NCI-H510A (cell line): ENCODE measurements around the gene CLIC3.
"Not testable (repeated sequence)": the region's sequence is repeated elsewhere in the genome, so short reads cannot be mapped to it uniquely, and the experiment has no call there.

Source experiments
- DNase-seq: peaks from one replicate; lab custom pipeline; 2025; lab: John Stamatoyannopoulos, UW

Gene CLIC3

DNA sequence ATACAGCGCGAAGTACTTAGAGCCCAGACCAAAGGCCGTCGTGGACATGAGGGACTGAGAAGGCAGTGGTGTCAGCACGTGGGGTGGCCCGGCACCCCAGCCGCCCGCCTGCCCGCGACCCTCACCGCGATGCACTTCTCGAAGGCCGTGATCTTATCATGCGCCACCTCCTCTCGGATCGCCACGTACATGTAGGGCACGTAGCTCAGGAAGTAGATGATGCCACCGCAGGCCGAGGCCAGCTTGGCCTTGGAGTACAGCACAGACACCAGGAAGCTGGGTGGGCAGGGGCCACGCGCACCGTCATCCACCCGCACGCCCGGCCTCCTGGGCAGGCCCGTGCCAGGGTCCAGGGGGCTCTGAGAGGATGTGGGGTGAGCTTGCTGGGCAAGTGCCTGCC, 20.7 kb upstream of the CLIC3 start:
- DNase-seq: no peak

DNA sequence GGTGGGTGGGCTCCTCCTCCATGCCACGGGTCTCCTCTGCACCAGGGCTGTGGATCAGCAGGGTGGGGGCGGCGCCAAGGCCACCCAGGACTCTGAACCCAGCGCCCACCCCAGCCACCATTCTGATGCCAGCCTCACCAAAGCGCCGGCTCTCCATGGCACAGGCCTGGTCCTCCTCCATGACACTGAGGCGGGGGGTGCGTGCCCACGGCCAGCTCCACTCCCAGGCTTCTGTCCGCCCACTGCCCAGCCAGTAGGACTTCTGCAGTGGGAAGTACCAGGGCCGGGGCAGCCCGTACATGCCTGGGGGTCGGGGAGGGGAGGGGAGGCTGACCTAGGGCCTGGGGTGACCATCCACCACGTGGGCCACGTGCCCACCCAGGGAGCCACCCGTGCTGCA, 20.1 kb upstream of the CLIC3 start:
- DNase-seq: no peak

DNA sequence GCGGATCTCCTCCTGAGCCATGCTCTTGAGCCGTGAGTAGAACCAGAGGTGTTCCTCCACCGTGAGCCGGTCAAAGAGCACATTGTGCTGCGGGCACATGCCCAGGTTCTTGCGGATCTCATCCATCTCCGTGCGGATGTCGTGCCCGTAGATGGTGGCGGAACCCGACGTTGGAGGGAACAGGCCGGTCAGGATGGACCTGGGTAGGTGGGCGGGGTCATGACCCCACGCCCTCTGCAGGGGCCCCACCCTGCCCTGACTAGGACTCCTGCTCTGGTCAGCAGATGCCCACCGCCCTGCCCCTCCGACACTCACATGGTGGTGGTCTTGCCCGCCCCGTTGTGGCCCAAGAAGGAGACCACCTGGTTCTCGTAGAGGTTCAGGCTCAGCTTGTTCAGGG, 19.6 kb upstream of the CLIC3 start:
- DNase-seq: no peak

DNA sequence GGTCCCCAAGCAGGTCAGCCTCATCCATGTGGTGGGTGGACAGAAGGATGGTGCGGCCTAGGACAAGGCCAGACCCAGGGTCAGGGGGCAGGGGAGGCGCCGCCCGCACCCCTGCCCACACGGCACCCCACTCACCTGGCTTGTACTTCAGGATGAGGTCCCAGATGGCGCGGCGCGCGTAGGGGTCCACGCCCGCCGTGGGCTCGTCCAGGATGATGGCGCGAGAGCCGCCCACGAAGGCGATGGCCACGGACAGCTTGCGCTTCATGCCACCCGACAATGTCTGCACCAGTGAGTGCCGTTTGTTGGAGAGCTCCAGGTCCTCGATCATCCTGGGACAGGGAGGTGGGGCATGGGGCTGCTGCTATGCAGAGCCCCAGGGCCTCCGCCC, 19.2 kb upstream of the CLIC3 start:
- no peak for DNase-seq

DNA sequence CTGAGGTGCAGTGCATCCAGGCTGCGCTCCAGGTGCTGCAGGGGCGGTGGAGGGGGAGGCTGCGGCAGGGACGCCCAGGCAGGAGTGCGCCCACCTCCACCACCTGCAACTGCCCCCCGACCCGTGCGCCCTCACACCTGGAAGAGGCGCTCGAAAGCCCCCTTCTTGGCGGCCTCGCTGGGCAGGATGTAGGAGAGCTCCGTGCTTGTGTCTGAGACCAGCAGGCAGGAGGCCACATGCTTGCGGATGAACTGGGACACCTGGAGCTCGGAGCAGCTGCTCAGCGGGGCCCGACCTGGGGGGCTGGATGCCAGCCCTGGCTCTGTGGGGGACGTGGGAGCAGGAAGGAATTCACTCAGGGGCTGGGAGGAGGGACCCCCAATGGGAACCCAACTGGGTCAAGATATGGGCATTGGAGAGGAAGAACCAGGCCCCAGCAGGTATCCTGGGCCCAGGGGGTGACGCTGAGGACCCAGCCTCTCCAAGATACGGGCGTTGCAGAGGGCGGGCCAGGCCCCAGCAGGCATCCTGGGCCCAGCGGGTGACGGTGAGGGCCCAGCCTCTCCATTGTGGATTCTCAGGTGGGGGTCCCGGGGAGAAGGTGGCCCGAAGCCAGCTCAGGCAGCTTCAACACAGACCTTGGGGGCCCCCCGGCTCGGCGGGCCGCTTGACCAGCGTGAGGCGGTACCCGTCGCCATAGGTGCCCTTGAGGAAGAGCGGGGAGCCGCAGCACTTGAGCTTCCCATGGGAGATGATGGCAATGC, 18.6 kb upstream of the CLIC3 start:
- no peak for DNase-seq

DNA sequence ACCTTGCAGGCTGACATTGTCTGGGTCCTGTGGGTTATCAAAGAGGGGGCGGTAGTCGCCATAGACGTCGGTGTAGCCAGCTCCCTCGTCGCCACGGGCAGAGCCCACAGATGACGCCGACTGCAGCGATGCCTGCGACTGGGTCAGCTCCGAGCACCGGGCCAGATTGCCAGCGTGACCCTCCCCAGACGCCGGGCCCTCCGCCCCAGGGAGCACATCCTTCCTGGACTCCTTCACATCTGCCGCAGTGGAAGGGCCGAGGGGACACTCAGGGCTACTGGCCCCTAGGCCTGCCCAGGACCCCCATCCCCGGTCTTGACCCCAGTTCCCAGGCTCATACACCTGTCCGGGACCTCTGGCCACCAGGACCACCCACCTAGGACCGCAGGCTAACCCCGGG, 17.8 kb upstream of the CLIC3 start:
- no peak for DNase-seq

DNA sequence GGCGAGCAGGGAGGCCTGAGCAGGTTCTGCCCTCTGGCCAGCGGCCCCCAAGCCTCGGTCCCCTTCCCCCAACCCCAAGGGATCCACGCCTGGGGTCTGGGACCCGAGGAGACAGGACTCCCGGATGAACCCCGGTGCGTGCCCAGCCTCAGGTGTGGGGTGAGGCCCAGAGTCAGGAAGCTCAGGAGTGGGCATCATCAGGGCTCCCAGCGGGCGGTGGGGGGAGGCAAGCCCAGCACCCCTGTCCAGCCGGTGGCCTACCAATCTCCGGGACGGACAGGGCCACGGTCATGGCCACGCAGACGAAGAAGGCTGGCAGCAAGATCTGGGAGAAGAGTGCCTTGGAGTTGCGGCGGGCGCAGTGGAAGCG, 17.2 kb upstream of the CLIC3 start:
- no peak for DNase-seq

DNA sequence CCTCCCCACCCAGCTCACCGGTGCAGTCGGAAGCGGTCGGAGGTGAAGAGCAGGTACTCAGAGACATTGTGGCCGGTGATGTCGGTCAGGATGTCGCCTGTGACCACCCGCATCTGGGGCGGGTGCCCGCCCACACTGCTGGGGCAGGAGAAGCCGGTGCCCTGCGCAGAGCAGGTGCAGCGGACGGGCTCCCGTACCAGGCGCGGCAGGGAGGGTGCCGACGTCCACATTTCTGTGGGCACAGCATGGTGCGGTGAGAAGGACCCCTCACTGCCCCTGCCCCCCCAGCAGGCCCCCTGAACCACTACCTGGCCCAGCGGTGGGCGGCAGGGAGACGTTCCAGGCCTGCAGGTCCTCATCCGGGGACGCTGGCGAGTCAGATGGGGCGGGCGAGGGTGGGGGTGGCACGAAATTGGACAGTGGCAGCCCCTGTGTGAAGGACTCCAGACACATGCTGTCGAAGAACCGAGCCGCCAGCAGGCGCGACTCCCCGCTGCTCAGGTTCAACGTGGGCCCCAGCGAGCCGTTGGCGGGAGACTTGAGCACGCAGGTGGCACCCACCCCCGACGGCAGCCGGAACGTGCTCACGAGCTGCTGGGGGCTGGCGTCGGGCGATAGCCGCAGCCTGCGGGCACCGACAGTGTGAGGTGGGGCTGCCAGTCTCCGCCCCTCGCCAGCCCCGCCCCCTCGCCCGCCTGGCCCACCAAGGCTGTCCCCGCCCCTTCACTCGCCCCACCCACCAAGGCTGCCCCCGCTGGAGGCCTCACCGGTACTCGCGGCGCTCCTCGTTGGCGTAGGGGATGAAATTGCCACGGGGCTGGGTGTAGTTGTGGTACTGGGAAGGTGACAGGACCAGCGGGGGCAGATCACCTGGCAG, 16.6 kb upstream of the CLIC3 start:
- DNase-seq: no peak

DNA sequence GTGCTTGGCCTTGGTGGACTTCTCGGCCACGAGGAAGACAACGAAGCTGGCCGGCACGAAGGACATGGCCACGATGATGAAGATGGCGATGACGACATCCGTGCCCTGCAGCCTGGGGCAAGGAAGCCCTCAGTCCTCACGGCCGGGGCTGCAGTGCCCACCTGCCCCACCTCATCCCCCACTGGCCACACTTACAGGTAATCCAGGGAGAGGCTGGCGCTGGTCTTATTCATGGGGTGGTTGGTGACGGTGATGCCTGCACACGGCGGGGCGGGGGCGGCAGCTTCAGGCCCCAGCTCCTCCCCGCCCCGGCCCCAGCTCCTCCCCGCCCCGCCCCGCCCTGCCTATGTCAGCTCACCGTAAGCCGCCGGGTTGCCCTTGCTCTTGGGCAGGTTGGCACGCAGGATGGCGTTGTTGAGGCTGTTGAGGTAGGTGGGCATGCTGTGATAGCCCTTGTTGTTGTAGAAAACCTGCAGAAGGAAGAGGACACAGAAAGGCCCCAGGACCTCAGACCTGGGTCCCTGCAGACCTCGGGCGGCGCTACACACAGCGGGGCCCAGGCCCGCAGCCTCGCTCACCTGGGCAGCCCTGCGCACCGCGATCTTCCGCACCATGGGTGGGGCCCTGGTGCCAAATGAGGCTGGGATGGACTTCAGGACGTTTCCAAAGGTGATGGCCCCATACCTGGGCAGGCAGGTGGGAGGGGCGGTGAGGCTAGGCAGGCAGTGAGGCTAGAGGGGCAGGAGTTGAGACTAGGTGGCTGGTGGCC, 15.7 kb upstream of the CLIC3 start:
- no peak for DNase-seq

DNA sequence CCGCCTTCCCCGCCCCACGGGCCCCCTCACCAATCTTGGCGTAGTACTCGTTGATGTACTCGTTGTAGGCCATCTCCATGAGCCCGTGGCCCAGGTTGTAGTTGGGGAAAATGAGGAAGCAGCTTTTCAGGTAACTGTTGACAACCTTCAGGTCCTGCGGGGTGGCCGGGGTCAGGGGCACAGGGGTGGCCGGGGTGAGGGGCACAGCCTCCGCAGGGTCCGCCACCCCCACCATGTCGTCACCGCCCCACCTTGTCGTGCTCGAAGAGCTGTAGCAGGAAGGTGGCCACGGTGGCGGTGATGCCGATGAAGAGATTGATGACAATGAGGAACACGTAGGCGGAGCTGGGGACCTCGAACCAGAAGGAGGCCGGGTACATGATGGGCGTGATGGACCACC, 14.8 kb upstream of the CLIC3 start:
- DNase-seq: no peak

DNA sequence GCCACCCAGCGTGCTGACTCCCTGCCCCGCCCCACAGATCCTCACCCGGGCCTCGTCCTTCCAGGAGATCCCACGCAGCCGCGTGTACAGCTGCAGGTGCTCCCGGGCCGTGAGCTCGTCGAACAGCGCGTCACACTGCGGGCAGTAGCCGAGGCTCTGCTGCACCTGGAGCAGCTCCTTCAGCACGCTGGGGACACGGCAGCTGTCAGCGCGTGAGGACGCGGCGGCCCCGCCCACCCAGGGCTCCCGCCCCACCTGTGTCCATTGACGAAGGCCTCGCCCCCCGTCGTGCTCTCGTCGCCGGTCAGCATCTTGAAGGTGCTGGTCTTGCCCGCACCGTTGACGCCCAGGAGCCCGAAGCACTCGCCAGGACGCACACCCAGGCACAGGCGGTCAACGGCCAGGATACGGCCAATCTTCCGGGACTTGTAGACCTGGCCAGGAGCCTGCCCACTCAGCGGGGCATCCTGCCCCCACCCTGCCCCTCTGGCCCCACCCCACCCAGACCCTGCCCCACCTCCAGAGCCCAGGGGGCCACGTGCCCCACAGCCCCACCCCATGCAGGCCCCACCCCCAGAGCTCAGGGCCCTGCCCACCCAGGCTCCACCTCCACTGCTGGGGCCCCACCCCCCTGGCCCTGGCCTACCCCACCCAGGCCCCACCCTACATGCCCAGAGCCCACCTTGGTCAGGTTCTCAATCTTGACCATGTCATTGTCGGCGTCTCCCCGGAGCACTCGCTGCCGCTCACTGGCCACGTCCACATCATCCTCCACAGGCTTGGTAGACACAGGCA, 13.8 kb upstream of the CLIC3 start:
- DNase-seq: peak; percentile 42

DNA sequence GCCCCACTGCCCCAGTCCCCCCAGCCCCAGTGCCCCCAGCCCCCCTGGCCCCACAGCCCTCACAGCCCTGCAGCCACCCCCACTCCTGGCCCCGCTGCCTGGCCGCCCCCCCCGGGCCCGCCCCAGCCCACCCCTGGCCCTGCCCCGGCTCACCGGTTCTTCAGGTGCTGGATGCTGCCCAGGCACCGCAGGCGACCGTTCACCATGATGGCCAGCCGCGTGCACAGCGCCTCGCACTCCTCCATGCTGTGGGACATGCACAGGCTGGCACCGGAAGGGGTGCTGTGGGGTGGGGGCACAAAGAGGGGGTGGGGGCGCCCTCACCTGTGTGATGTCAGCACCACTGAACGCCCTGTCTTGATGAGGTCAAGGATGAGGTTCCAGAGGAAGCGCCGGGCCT, 12.8 kb upstream of the CLIC3 start:
- DNase-seq: no peak

DNA sequence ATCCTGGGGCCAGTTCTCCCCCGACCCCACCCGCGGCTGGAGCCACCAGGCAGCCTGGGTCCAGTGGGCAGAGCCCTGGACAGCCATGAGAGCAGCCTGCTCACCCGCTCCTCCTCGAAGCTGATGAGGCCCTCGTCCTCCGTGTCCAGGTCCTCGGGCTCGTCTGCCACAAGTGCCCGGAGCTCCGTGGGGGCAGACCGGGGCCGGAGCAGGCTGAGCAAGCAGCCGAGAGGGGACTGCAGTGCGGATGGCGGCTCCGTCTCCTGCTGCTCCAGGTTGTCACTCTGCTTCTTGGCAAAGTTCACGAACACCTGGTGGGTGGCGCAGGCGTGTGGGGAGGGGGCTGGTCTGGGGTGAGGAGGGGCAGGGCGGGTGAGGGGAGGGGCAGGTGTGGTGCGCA, 11.9 kb upstream of the CLIC3 start:
- DNase-seq: no peak

DNA sequence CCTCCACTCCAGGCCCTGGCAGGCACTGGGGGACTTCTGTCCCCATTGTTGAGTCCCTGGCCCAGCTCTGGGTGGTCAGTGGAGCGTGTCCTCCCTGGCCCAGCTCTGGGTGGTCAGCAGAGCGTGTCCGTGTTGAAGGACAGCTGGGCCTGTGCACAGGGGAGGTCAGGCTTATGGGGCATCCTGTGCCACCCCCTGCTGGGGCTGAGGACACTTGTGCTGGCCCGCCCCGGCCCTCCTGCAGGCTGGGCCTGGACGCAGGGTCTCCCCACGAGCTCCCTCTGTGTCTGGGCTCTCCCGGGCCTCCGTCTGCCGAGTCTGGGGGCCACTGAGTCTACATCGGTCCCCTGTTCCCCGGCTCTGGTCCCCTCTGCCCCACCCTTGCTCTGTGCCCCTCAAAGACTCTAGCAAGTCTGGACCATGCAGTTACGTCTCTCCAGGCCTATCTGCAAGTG, 11.5 kb upstream of the CLIC3 start:
- no peak for DNase-seq

DNA sequence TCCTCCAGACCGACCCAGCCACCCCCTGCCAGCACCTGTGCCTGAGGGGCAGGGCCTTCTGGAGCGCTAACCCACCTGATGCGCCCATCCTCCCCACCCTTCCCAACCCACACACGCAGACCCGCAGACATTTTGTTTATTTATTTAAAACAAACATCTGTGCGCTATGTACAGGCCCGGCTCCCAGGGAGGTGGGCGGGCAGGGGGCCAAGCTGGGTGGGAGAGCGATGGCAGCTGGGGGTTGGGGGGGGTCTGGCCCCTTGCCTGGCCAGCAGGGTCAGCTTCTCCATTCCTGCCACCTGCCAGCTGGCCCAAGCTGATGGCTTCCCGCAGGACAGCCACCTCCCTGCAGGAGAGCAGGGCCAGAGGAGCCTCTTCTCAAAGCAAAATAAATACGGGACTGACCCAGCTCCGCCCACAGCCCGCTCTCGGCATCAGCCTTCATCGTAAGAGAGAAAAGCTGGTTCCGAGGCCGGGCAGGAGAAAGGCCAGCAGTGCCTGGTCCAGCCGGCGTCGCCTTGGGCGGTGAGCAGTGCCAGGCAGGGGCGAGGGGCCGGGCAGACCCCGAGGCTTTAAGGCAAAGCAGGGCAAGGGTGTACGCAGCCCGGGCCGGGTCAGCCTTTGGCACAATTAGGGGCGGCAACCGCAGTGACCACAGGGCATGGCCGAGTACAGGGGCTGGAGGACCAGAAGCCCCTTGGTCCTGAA, 10.9 kb upstream of the CLIC3 start:
- DNase-seq: peak; percentile 37

DNA sequence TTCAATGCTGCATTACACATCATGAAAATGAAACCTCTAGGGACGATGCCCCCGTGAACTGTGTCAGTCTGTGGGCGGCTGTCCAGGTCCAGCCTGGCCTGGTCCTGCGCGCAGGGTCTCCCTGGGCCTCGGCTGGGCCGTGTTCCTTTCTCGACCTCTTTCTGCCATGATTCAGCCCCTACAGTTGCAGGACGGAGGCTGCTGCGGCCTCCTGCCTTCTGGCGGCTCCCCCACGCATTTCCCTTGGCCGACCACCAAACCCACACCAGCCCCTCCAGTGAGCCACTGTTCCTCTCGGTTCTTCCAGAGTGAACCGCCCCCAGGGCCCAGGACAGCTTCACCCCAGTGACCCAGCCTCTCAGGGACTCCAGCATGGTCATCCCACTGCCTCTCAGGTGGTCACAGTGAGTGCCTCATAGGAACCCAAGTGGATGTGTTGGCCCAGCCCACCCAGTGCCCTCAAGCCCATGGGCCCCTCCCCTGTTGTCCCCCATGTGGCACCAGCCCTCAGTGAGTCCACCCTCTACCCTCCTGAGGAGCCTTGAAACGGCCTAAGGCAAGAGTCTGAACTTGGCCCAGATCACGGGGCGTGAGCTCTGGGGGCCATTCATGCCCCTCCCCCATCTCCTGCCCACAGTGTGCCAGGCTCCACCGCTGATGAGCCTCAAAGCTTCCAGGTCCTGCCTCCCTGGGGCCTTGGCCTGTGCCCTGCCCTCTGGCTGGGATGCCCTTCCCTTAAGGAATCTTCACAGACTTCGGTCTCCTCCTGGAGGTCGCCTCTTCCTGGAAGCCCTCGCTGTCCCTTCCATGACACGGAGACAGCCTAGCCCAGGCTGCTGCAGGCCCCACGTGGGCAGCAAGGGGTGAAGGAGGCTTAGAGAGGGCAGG, 10.0 kb upstream of the CLIC3 start:
- DNase-seq: no peak

DNA sequence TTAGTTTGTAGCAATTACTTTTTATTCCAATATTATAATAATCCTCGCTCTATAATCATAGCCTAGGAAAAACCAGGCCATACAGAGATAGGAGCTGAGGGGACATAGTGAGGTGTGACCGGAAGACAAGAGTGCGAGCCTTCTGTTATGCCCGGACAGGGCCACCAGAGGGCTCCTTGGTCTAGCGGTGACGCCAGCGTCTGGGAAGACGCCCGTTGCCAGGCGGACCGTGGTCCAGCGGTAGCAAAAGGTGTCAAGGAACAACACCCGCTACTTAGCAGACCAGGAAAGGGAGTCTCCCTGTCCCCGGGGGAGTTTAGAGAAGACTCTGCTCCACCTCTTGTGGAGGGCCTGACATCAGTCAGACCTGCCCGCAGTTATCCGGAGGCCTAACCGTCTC, 7.9 kb upstream of the CLIC3 start:
- not testable (repeated sequence) for DNase-seq

DNA sequence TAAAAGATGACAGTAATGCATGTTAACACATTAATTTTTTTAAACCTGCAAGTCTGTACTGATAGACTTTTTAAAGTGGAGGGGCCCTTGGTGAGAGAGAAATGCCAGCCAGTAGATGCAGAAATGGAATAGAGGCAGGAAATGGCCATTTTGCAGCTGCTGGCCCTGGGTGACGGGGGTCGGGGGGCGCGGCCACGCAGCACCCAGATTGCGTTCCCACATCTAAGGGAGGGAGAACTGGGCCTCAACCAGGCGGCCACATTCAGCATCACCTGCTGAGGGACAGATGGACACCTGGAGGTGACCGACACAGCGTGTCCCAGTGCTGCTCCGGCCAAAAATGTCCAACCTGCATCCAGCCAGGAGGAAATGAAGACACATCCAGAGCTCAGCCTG, 6.3 kb upstream of the CLIC3 start:
- no peak for DNase-seq

DNA sequence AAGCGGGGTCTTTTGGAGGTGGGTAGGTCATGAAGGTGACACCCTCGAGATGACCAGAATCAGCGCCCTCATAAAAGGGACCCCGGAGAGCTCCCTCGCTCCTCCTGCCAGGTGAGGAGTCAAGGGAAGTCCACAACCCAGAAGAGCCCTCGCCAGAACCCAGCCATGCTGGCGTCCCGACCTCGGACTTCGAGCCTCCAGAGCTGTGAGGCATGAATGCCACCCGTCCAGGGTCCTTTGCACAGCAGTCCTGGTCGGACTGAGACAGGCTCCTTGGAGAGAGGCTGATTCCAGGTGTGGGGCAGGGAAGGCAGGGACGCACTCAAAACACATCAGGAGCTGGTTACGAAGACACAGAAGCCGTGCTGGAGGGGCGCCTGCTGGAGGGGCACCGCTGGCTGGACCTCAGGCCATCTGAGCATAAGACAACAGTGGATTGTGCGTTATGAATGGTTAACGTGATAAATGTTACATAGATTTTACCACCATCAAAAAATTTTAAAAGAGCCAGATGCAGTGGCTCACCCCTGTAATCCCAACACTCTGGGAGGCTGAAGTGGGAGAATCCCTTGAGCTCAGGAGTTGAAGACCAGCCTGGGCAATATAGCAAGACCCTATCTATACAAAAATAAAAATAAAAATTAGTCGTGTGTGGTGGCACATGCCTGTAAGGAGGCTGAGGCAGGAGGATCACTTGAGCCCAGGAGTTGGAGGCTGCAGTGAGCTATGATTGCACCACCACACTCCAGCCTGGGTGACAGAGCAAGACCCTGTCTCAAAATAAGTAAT, 5.7 kb upstream of the CLIC3 start:
- no peak for DNase-seq
